Ascending aorta (tissue), 2 donors: ENCODE data around the gene FGFR4. TPM values are rescaled to one million over a fixed set of nuclear protein-coding genes. Genes with fewer than 3 reads are reported as not detected.

Experiments
- DNase-seq, 2 donors: peaks; one replicate each; pipeline ENCODE4 v3.0.0-alpha.2; 2019; ENCODE audit warnings: low spot score in 2 of 2
- H3K27ac ChIP-seq, 2 donors: fragments of 200-600 bp; sonication (generic); one replicate each; pipeline ENCODE4 v1.5.1; 2016 to 2017; ENCODE audit warnings: mild to moderate bottlenecking in 1 of 2
- H3K27me3 ChIP-seq: fragments of 200-600 bp; sonication (generic); one replicate; pipeline ENCODE4 v1.5.1; 2017
- H3K36me3 ChIP-seq, 2 donors: fragments of 200-600 bp; sonication (generic); one replicate each; pipeline ENCODE4 v1.5.1; 2016
- H3K4me1 ChIP-seq, 2 donors: fragments of 200-600 bp; sonication (generic); one replicate each; pipeline ENCODE4 v1.5.1; 2016 to 2017; ENCODE audit warnings: mild to moderate bottlenecking in 1 of 2
- H3K4me3 ChIP-seq, 2 donors: fragments of 200-600 bp; sonication (generic); one replicate each; pipeline ENCODE4 v1.5.1; 2016 to 2017; ENCODE audit warnings: mild to moderate bottlenecking in 1 of 2
- H3K9me3 ChIP-seq, 2 donors: fragments of 200-600 bp; sonication (generic); one replicate each; pipeline ENCODE4 v1.5.1; 2016
- CTCF ChIP-seq, 3 experiments: fragments of 200-600 bp in 2 of 3; fragments of 450-650 bp in 1 of 3; sonication (generic) in 2 of 3; IDR thresholded peaks; one replicate each; pipeline ENCODE4 v1.5.1; 2016 to 2019; ENCODE audit warnings: antibody characterized with exemption in 3 of 3, mild to moderate bottlenecking in 1 of 3, moderate library complexity in 1 of 3
- intact Hi-C: fragments of 100-400 bp; cut with DNase I; formaldehyde crosslinking; loops from one replicate; pipeline ENCODE4 v1.15.1; 2023
- total RNA-seq: library from RNA; depleted of rRNA; stranded (reverse); fragments of >200 nt; gene quantifications from one replicate; pipeline ENCODE4 v1.1.0, GENCODE V29; 2016

Gene FGFR4
- total RNA-seq, 1 donor from 2014 or later: 0.85 TPM

DNA sequence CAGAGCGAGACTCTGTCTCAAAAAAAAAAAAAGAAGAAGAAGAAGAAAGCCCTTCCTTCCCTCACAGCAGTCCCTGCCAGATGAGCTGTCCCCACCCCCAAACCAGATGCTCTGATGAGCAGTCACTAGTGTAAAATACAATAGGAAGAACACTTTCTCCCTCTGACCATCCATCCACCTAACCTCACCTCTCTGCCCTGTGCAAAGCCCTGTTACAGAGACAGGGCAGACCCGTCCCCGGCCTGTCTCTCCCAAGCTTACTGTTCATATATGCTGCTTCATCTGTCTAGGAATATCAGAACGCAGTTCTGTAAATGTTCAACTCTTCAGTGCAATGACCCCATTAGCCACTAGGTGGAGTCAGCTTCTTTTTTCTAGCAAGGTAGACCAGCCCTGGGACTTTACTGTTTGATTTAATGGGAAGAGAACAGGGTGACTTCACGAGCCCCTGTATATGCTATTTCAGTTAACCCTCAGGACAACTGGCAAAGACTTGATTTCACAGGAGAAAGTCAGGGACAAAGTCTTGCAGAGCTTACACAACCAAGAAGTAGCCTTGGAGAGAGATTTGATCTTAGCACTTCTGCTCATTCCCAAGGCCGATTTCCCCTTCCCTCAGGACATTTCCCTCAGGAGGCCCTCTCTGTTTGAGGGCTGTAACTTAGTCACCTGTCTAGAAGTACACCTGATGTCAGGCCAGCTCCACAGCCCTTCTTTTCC lies 14.9 kb upstream of the FGFR4 start:
- Histone ChIP-seq H3K9me3 (no peaks in the 10 kb centered on the region), H3K27ac (no peak overlapping the region), H3K36me3 (no peaks in the 10 kb centered on the region), H3K4me3 (no peak overlapping the region), H3K4me1 (no peaks in the 10 kb centered on the region), H3K27me3 (no peaks in the 10 kb centered on the region)
- intact Hi-C loops: no loop called here
- DNase-seq: peak in 1 of 2 donors; percentile 81
- peak; percentile 49 to 88 (median 81) for TF ChIP-seq CTCF (IDR thresholded peaks at IDR 0.05)

DNA sequence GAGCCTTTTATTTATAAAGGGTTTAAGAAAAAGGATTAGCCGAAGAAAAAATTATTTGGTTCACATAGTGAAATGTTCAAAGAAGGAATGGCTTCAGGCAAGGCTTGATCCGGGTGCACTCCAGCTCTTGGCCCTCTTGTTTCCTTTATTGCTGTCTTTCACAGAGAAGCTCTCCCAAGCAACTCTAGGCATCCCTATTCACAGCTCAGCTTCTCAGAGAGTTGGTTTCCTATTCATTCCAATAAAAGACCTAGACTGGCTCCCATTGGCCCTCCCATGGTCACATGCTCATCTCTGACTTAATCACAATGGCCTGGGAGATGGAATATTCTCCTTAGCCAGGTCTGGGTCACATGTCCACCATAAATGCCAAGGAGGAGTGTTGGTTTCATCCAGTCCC lies 9.4 kb upstream of the FGFR4 start:
- no peak overlapping the region for H3K4me3 ChIP-seq
- H3K27ac ChIP-seq: no peak overlapping the region
- DNase-seq: no peak
- no peaks in the 10 kb centered on the region for H3K4me1 ChIP-seq
- no peaks in the 10 kb centered on the region for H3K36me3 ChIP-seq
- no peaks in the 10 kb centered on the region for H3K9me3 ChIP-seq
- intact Hi-C loops: no loop called here
- no peak for TF ChIP-seq CTCF (IDR thresholded peaks at IDR 0.05)
- H3K27me3 ChIP-seq: no peaks in the 10 kb centered on the region

DNA sequence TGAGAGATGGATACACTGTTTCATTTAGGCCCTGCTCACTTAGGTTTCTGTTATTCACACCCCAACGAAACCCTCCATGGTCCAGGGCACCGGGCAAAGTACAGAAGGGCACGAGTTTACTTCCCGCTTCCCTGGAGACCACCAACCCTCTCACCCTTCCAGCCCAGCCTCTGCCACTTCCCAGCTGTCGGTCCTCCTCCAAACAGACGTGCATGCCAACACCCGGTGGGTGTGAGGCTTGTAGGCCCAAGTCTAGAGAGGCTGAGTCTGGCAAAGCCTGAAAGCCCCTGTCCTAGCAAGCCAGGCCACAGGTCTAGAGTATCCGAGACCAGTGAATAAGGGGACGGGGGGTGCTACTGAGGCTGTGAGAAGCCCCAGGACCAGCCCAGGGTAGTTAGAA lies 7.1 kb upstream of the FGFR4 start:
- no peak for TF ChIP-seq CTCF (IDR thresholded peaks at IDR 0.05)

DNA sequence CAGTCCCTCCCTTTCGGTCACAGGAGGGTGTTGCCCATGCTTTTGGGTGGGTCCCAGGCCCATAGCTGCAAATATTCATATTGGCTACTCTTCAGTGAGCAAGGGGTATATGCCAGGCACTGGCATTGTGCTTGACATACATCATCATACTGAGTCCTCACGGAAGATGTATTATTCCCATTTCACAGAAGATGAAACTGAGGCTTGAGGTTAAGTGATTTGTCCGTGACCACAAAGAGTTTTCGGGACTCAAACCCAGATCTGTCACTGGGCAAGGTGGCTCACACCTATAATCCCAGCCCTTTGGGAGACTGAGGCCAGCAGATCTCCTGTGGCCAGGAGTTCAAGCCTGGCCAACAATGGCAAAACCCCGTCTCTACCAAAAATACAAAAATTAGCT lies 6.5 kb upstream of the FGFR4 start:
- H3K4me3 ChIP-seq: no peak overlapping the region
- no peak for TF ChIP-seq CTCF (IDR thresholded peaks at IDR 0.05)
- intact Hi-C loops: no loop called here
- no peaks in the 10 kb centered on the region for H3K4me1 ChIP-seq
- no peak overlapping the region for H3K27ac ChIP-seq
- H3K36me3 ChIP-seq: no peaks in the 10 kb centered on the region
- DNase-seq: no peak
- H3K9me3 ChIP-seq: no peaks in the 10 kb centered on the region
- H3K27me3 ChIP-seq: peaks cover 5% of the 10 kb centered on the region

More for the DNA sequence above, 7.1 kb upstream of the FGFR4 start:
- Histone ChIP-seq H3K9me3 (no peaks in the 10 kb centered on the region), H3K4me1 (no peaks in the 10 kb centered on the region), H3K27me3 (peaks cover 5% of the 10 kb centered on the region), H3K27ac (no peak overlapping the region), H3K4me3 (no peak overlapping the region), H3K36me3 (no peaks in the 10 kb centered on the region)
- intact Hi-C loops: no loop called here
- DNase-seq: no peak

DNA sequence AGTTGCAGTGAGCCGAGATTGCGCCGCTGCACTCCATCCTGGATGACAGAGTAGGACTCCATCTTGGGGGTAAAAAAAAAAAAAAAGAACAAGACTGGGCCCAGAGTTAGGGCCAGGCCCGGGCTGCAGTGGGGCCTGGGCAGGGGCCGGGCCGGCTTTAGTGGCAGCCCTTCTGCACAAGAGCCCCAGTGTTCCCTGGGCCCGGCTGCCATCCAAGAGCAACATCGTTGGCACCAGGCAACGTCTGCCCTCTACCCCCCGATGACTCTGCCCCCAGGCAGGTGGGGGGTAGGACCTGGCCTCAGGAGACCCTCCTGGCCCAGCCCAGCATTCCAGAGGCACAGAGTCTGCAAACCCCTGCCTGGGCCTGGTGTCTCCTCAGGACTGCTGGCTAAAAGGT lies 4.9 kb upstream of the FGFR4 start:
- no peaks in the 10 kb centered on the region for H3K36me3 ChIP-seq
- no peak for TF ChIP-seq CTCF (IDR thresholded peaks at IDR 0.05)
- no peak for DNase-seq
- intact Hi-C loops: no loop called here
- no peak overlapping the region for H3K27ac ChIP-seq
- peaks cover 1 to 2% of the 10 kb centered on the region in 2 donors for H3K4me1 ChIP-seq
- no peaks in the 10 kb centered on the region for H3K9me3 ChIP-seq
- no peak overlapping the region for H3K4me3 ChIP-seq
- peaks cover 7% of the 10 kb centered on the region for H3K27me3 ChIP-seq
